ENCODE results near the gene GLDC.

Gene GLDC

DNA sequence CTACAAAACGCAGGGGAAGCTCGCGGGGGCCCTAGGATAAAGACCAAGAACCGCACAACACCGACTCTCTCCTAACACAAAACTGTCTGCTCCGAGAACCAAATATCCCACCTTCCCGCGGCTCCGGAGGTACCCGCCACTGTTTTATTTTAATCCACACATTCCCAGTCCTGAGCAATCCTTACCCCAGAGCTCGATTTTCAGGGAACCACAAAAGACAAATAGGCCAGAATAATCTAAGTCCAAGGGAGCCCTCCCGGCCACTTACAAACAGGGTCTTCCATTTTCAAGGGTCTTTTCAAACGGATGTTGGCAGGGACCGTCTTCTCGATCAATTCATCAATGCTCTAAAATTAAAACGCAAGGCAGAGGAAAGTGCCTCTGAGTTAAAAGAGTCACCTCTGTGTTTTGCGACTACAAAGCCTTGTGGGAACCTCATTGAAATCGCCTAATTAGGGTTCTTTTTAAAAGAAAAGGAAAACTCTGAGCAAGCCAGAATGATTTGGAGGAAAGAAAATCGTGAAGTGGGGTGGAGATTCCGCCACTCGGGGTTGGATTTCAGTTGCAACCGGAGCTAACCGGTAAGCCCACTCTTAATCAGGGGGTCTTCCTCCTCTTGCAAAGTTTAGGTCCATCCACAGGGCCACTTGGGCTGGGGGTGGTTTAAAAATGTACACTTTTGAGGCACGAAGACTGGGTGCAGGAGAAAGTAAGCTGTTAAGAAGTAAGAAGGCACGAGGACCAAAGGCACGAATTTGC is 1.0 kb downstream of the GLDC start:
- no peak overlapping the region for H3K4me3 ChIP-seq (ENCODE audit: low read depth, low read length)

DNA sequence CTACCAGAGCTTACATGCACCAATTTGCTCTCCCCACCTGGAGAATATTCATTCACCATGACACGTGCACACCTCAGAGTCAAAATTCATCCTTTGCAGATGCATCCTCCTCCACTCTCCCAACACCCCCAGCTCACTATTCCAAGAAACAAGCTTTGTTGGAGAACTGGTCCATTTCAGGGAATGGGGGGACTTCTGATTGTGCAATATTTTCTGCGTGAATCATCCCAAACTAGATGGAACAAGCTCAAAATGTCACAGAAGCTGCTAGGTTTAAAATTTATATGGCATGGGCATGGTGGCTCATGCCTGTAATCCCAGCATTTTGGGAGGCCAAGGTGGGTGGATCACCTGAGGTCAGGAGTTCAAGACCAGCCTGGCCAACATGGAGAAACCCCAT is 3.6 kb downstream of the GLDC start:
- TF ChIP-seq, protein P1, sequence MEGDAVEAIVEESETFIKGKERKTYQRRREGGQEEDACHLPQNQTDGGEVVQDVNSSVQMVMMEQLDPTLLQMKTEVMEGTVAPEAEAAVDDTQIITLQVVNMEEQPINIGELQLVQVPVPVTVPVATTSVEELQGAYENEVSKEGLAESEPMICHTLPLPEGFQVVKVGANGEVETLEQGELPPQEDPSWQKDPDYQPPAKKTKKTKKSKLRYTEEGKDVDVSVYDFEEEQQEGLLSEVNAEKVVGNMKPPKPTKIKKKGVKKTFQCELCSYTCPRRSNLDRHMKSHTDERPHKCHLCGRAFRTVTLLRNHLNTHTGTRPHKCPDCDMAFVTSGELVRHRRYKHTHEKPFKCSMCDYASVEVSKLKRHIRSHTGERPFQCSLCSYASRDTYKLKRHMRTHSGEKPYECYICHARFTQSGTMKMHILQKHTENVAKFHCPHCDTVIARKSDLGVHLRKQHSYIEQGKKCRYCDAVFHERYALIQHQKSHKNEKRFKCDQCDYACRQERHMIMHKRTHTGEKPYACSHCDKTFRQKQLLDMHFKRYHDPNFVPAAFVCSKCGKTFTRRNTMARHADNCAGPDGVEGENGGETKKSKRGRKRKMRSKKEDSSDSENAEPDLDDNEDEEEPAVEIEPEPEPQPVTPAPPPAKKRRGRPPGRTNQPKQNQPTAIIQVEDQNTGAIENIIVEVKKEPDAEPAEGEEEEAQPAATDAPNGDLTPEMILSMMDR (IDR thresholded peaks at IDR 0.05; ENCODE audit: low read depth, low read length): no peak
- H3K4me3 ChIP-seq (ENCODE audit: low read depth, low read length): no peak overlapping the region

More for the DNA sequence above, 1.0 kb downstream of the GLDC start:
- TF ChIP-seq, protein P1 (IDR thresholded peaks at IDR 0.05; ENCODE audit: low read depth, low read length): no peak

DNA sequence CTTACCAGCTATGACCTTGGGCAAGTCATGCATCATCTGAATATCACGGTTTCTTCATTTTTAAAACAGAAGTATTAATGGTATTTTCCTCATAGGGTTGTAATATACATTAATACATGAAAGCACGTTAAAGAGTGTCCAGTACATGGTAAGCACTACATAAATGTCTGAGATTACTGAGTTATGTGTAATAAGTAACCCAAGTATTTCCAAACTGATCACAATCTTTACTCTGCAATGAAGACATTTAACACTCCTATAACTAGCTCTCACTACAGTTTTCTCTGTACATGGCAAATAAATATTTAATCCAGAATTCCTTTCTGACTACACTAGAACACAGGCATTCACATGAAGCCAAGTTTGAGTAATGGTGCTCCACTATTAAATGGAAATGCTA is 4.0 kb downstream of the GLDC start:
- TF ChIP-seq, protein P1 (IDR thresholded peaks at IDR 0.05; ENCODE audit: low read depth, low read length): no peak

DNA sequence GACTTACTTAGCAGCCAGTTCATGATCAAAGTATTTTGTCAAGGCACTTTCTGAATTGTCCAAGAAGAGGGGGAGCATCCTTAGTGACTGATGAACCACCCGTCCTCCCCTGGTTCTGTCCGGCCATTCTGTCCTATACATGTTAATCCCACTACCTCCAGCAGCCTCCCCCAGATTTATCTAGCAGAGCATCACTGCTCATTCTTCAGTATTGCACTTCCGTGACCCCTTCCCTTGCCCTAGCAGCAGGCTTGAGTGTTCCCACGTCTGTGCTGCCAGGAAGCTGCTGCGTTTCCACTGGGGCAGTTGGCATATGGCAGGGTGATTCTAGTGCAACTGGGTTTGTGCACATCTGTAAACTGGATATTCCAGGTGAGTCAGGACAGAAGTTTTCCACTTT is 4.5 kb downstream of the GLDC start:
- no peak overlapping the region for H3K4me3 ChIP-seq (ENCODE audit: low read depth, low read length)
- TF ChIP-seq, protein P1 (IDR thresholded peaks at IDR 0.05; ENCODE audit: low read depth, low read length): no peak

More for the DNA sequence above, 4.0 kb downstream of the GLDC start:
- no peak overlapping the region for H3K4me3 ChIP-seq (ENCODE audit: low read depth, low read length)

DNA sequence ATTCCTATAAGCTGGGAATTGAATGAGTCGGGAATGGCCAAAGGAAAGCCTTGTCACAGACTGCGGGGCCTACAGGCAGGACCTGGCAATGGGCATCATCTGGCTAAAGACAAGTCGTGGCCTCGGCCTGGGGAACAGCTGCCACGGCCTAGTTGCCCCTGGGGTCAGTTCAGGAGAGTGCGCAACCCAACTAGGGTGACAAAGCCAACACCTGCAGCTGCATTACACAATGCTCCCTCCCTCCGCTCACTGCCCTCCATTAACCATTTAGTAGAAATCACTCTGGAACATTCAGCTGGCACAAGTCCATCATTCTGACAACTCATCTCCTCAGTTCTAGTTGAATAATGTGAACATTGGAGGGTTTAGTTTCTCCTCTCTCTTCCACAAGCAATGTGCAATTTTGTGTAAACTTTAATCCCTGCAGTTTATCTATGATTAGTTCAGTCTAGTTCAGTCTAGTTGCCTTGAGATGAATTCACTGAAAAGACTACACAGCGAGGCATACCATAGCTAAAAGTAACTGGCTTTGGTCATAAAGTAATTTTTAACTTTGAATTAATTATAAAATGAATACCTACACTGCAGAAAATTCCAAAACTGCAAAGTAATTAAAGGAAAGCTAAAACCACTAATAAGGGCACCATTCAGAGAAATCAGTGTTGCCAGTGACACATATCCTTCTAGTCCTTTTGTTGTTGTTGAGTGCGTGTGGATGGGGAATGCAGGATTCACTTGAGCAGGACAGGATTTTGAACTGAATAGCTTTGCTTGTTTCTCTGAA is 5.1 kb downstream of the GLDC start:
- TF ChIP-seq, protein P1 (IDR thresholded peaks at IDR 0.05; ENCODE audit: low read depth, low read length): no peak

DNA sequence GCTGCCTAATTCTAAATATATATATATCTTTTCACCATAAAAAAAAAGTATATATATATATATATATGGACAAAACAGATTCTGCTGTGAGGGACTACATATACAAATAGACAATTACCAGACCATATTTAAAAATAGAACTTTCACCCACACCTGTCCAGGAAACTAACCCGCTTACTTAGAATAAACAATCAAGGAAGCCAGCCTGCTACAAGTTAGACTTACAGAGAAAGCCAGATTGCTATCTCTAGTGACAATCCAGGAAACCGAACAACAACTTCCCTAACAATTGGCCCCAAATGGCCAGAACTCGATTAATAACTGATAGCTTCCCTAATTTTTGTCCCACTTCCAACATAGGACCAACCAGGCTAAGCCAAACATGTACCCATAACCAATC is 5.9 kb downstream of the GLDC start:
- H3K4me3 ChIP-seq (ENCODE audit: low read depth, low read length): no peak overlapping the region
- TF ChIP-seq, protein P1 (IDR thresholded peaks at IDR 0.05; ENCODE audit: low read depth, low read length): no peak

More for the DNA sequence above, 5.1 kb downstream of the GLDC start:
- H3K4me3 ChIP-seq (ENCODE audit: low read depth, low read length): no peak overlapping the region

GRCh38 chr9:6634444-6634843 is 11.1 kb downstream of the GLDC start:
- TF ChIP-seq, protein P1 (IDR thresholded peaks at IDR 0.05; ENCODE audit: low read depth, low read length): no peak
- no peak overlapping the region for H3K4me3 ChIP-seq (ENCODE audit: low read depth, low read length)
